Mononuclear cell (primary cell): ENCODE data around the gene TLR7. TPM values are rescaled to one million over a fixed set of nuclear protein-coding genes. Genes with fewer than 3 reads are reported as not detected.
A peak's percentile ranks its signal among the peaks of the same experiment; 100 is the strongest.

Experiments
- H3K27me3 ChIP-seq: 2 replicates; pipeline ENCODE4 v1.6.0; 2011; ENCODE audit warnings: low read length, control low read depth; ENCODE audit not compliant: insufficient read depth
- H3K4me1 ChIP-seq: 2 replicates; pipeline ENCODE4 v1.5.1; 2011; ENCODE audit warnings: mild to moderate bottlenecking, low read length, control low read depth; ENCODE audit not compliant: insufficient read depth
- H3K4me3 ChIP-seq: 2 replicates; pipeline ENCODE4 v1.5.1; 2011; ENCODE audit warnings: mild to moderate bottlenecking, low read length, moderate library complexity
- H3K9me3 ChIP-seq: 2 replicates; pipeline ENCODE4 v1.5.1; 2011; ENCODE audit warnings: low read depth, mild to moderate bottlenecking, control low read depth, low read length
- total RNA-seq: library from RNA; depleted of rRNA; stranded (reverse); fragments of >200 nt; gene quantifications from one replicate; pipeline ENCODE4 v1.2.3, GENCODE V29; 2012

Gene TLR7
- total RNA-seq, 1 donor = 3.0 TPM

- Histone ChIP-seq H3K27me3 (no peaks in the 10 kb centered on the region), H3K4me3 (no peak overlapping the region), H3K4me1 (peaks cover 47% of the 10 kb centered on the region)
Observed at GRCh38 chrX:12899506-12899905, 32.6 kb downstream of the TLR7 start.

DNA sequence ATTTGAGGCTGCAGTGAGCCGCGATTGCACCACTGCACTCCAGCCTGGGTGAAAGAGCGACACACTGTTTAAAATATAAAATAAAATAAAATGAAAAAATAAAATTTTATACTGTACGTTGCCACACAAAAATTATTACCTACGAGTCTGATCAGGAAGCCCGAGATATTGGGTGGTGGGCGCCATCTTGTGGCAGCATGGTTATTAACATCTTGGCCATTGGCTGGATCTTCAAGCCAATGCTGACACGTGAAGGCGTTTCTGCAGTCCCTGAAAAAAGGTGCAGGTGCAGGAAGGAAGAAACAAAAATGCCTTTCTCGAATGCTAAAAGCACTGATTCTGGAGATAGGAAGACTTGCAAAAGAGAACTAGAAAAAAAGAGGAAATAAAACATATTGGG lies 34.6 kb downstream of the TLR7 start:
- H3K27me3 ChIP-seq = no peaks in the 10 kb centered on the region
- H3K4me1 ChIP-seq = peaks cover 51% of the 10 kb centered on the region
- no peaks in the 10 kb centered on the region for H3K9me3 ChIP-seq
- no peak overlapping the region for H3K4me3 ChIP-seq

More at GRCh38 chrX:12899506-12899905, 32.6 kb downstream of the TLR7 start:
- H3K9me3 ChIP-seq = no peaks in the 10 kb centered on the region

- no peaks in the 10 kb centered on the region for H3K9me3 ChIP-seq
- H3K27me3 ChIP-seq = no peaks in the 10 kb centered on the region
- H3K4me3 ChIP-seq = no peak overlapping the region
- peaks cover 32% of the 10 kb centered on the region for H3K4me1 ChIP-seq
Observed at GRCh38 chrX:12903646-12904045, 36.8 kb downstream of the TLR7 start.

DNA sequence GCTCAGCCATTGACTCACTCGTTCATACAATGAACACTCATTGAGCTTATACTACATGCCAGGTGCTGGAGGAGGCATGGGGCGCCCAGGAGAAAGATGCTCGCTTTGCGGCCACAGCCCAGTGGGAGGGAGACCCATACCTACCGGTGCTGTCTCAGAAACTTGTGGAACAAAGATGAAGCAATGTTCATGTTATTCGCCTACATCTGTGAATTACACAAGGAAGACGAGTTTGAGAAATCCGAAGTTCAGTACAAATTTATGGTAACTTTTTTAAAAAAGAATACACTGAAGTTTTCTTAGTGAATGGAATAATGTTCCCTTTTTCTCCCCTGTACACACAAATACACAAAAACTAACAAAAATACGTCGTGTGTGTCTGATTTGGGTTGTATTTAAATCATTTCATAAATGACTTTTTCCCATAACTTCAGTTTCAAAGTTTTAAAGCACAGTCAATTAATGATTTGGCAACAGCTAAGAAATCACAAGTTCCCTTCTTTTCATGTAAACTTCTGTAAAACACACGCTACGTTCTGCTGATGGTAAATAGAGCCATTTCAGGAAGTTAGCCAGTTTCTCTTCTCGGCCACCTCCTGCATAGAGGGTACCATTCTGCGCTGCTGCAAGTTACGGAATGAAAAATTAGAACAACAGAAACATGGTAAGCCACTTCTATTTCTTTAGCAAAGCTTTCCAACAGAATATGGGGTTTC lies 39.3 kb downstream of the TLR7 start, which contains the start of gene TLR8:
Gene TLR8 (plus strand): TSS at position 575 of the 716 bp plus-strand sequence. CDS start 87 bp downstream, at position 662.
- peaks cover 38% of the 10 kb centered on the region for H3K4me1 ChIP-seq

GRCh38 chrX:12910423-12911121 lies 43.7 kb downstream of the TLR7 start:
- Histone ChIP-seq H3K4me3 (peak overlapping the region; percentile 24), H3K27me3 (no peaks in the 10 kb centered on the region), H3K4me1 (peaks cover 30% of the 10 kb centered on the region)

More for the DNA sequence above, 39.3 kb downstream of the TLR7 start, which contains the start of gene TLR8:
- Histone ChIP-seq H3K27me3 (no peaks in the 10 kb centered on the region), H3K9me3 (no peaks in the 10 kb centered on the region), H3K4me3 (peak within 1 kb of the TSS; percentile 48)

DNA sequence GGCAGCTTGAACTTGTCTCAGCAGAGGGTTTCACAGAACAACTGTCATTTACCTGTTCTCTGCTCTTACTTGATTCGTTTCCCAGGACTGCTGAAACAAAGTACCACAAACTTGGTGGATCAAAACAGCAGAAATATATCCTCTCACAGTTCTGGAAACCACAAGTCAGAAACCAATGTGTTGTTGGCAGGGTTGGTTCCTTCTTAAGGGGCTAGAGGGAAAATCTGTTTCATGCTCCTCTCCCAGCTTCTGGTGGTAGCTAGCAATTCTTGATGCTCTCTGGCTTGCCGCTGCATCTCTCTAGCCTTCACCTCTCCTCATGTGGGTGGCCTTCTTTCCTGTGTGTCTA lies 44.2 kb downstream of the TLR7 start:
- Histone ChIP-seq H3K27me3 (no peaks in the 10 kb centered on the region), H3K4me1 (peaks cover 28% of the 10 kb centered on the region), H3K4me3 (peak overlapping the region; percentile 18), H3K9me3 (no peaks in the 10 kb centered on the region)

More at GRCh38 chrX:12910423-12911121, 43.7 kb downstream of the TLR7 start:
- no peaks in the 10 kb centered on the region for H3K9me3 ChIP-seq

DNA sequence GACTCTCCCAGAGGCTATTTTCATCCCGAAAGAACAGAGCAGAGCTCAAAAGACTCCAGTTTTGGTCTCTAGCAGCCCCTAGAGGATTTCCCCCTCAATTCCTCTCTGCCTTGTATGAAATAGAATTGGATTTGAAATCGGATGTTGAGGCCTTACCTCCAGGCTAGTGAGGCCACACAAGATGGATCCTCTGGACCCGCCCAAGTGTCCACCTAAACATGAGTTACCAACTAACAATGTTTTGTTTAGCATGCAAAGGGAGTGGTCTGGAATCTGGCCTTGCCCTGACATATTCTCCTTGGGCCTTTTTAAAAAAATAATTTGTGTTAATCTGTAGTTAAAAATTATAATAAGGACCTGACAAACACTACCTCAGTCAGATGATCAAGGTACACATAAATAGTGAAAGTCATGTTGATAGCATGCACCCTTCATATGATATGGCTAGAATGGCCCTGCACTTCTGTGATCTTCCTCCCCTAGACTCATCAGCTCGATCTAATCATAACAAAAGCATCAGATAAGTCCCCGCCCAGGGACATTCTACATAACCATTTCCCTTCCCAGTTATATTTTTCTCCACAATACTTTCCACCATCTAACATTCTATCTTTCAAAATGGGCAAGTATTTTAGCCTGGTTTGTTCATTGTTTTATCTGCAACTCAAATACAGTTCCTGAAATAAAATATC lies 46.1 kb downstream of the TLR7 start:
- H3K4me1 ChIP-seq = peaks cover 32% of the 10 kb centered on the region
- no peak overlapping the region for H3K4me3 ChIP-seq
- no peaks in the 10 kb centered on the region for H3K9me3 ChIP-seq
- no peaks in the 10 kb centered on the region for H3K27me3 ChIP-seq

- Histone ChIP-seq H3K9me3 (no peaks in the 10 kb centered on the region), H3K27me3 (no peaks in the 10 kb centered on the region), H3K4me3 (no peak overlapping the region), H3K4me1 (peaks cover 8% of the 10 kb centered on the region)
Observed at GRCh38 chrX:12917753-12918152, 50.9 kb downstream of the TLR7 start.

DNA sequence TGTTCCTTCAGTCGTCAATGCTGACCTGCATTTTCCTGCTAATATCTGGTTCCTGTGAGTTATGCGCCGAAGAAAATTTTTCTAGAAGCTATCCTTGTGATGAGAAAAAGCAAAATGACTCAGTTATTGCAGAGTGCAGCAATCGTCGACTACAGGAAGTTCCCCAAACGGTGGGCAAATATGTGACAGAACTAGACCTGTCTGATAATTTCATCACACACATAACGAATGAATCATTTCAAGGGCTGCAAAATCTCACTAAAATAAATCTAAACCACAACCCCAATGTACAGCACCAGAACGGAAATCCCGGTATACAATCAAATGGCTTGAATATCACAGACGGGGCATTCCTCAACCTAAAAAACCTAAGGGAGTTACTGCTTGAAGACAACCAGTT lies 52.2 kb downstream of the TLR7 start:
- no peaks in the 10 kb centered on the region for H3K27me3 ChIP-seq
- no peak overlapping the region for H3K4me3 ChIP-seq
- H3K9me3 ChIP-seq = no peaks in the 10 kb centered on the region
- H3K4me1 ChIP-seq = peaks cover 7% of the 10 kb centered on the region

- no peaks in the 10 kb centered on the region for H3K27me3 ChIP-seq
Observed at GRCh38 chrX:12919620-12920019, 52.7 kb downstream of the TLR7 start.

GRCh38 chrX:12920990-12921389 lies 54.1 kb downstream of the TLR7 start:
- H3K9me3 ChIP-seq = no peaks in the 10 kb centered on the region
- H3K4me3 ChIP-seq = no peak overlapping the region
- no peaks in the 10 kb centered on the region for H3K27me3 ChIP-seq
- peaks cover 5% of the 10 kb centered on the region for H3K4me1 ChIP-seq

More at GRCh38 chrX:12919620-12920019, 52.7 kb downstream of the TLR7 start:
- Histone ChIP-seq H3K9me3 (no peaks in the 10 kb centered on the region), H3K4me3 (no peak overlapping the region), H3K4me1 (peaks cover 7% of the 10 kb centered on the region)

GRCh38 chrX:12921886-12922598 lies 55.2 kb downstream of the TLR7 start:
- H3K9me3 ChIP-seq = no peaks in the 10 kb centered on the region
- H3K27me3 ChIP-seq = no peaks in the 10 kb centered on the region
- no peaks in the 10 kb centered on the region for H3K4me1 ChIP-seq
- no peak overlapping the region for H3K4me3 ChIP-seq

- no peaks in the 10 kb centered on the region for H3K4me1 ChIP-seq
- no peak overlapping the region for H3K4me3 ChIP-seq
- no peaks in the 10 kb centered on the region for H3K9me3 ChIP-seq
- H3K27me3 ChIP-seq = no peaks in the 10 kb centered on the region
Observed at GRCh38 chrX:12922599-12922919, 55.7 kb downstream of the TLR7 start.

DNA sequence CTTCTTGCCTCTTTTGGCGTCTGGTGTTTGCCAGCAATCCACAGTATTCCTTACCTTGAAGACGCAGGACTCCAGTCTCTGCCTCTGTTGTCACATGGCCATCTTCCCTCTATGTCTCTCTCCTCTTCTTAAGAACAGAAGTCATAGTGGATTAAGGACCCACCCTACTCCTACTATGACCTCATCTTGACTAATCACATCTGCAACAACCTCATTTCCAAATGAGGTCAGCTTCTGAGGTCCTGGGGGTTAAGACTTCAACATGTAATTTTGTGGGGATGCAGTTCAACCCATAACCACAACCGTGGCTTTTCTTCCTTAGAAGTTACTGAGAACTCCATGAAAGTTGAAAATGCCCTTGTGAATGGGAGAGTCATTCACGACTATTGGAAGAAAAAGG lies 62.8 kb downstream of the TLR7 start:
- Histone ChIP-seq H3K4me1 (no peaks in the 10 kb centered on the region), H3K4me3 (no peak overlapping the region), H3K27me3 (no peaks in the 10 kb centered on the region), H3K9me3 (no peaks in the 10 kb centered on the region)

DNA sequence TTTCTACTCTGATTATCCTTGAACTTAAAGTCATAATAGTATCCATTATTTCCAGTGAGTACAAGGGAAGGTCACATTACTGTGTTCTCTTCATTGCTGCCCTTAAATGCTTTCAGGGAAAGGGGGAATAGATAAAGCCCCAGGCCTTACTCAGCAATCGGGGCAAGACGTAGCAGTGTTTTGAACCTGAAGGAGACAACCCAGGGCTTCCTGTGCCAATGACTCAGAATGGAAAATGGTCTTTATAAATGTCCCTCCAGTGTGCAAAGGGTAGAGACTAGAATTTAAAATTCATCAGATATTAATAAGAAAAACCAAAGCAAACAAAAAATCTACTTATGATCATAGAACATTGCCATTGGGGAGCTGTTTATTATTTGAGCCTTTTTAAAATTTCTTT lies 63.3 kb downstream of the TLR7 start:
- H3K9me3 ChIP-seq = no peaks in the 10 kb centered on the region
- no peaks in the 10 kb centered on the region for H3K27me3 ChIP-seq
- H3K4me1 ChIP-seq = no peaks in the 10 kb centered on the region
- H3K4me3 ChIP-seq = no peak overlapping the region
